DMS114 treated with DMSO at 0.1 percent for 48 hours (cell line): ENCODE results near the gene TEP1.

Source experiments
- DNase-seq: peaks from one replicate; lab custom pipeline; 2025; ENCODE audit not compliant: unreplicated experiment; lab: John Stamatoyannopoulos, UW

The TEP1 gene

GRCh38 chr14:20434701-20435581 lies 21.6 kb upstream of the TEP1 start:
- no peak for DNase-seq

DNA sequence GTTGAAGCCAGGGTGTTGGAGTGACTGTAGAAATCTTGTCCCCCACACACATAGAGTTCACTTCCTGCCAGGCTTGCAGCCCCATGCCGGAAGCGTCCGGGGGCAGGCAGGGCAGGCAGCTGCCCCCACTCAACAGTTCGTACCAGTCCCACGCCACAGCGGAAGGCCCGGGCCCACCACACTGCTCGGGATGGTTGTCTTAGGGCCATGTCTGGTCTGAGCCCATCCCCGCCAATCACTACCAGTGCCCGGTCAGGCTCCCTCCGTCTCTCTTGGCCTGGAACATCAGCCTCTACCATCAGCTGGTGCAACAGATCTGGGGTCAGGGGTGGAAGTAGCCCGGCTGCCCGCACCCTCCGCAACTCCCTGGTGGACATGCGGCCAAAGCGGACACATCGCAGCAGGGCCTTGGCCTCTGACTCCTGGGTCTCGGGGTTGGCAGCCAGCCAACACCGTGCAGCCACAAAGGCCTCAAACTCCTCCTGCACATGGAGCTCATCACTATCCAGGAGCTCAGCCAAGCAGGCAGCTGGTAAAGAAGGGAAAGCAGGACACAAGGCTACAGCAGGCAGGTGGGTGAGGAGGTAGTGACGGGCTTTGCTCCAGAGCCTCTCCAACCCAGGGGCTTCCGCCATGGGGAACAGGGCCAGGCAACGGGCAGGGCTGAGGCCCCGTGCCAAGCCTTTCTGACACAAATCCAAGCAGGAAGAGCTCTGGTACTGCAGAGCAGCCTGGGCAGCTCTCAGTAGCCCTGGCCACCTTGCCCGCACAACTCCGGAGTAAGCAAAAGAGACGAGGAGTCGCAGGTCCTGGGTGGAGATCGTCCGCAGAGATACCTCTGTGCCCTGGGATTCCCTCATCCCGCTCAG lies 16.7 kb upstream of the TEP1 start:
- DNase-seq, result no peak

DNA sequence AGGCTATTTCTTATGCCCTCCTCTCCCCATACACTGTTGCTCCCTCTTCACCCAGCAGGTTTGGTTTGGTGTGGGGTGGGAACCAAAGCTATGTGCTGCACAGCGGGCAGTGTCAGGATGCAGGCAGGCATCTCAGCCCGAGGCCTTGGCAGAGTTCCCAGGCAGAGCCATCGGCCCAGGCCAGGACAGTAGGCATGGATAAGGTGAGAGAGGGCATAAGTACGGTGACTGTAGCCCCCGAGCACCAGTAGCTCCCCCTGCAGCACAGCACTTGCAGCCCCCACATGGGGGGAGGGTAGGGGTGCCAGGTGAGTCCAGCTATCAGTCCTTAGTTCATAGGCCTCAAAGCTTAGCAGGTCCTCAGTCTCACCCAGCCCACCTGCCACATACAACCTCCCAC lies 15.5 kb upstream of the TEP1 start:
- DNase-seq, result no peak

GRCh38 chr14:20428010-20428365 lies 14.7 kb upstream of the TEP1 start:
- DNase-seq, result no peak

DNA sequence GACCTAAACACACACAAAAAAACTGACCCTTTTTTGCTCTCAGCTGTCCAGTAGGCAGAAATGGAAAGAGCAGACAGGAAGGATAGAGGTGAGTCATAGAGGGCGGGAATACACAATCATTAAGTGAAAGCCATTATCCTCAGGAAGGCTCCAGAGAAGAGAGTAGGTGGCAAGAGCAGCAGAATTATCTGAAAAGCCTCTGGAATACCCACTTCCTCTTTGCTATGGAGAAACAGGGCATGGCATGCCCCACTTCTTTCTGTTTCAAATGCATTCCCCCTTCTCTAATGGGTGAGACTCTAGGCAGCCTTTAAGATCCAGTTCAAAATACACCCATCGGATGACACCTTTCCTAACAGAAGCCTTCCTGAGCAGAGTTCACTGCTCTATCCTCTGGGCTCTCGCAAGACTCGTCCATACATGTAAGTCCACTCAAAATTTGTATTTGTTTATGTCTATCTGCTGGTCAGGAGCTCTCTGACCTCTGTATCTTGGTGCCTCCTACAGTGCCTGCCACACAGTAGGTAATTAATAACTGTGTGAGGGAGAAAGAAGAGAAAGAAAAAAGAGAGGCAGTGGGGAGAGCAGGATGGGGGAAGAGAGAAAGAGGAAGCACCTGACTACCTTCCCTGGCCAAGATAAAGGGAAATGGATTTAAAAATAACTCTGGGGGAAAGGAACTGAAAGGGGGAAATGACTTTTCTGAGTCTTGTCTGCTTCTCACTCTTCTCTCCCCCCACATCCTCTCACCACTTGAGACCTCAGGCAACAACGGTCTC lies 14.1 kb upstream of the TEP1 start:
- DNase-seq, result no peak

- DNase-seq, result no peak
Observed at GRCh38 chr14:20424851-20425250, 11.6 kb upstream of the TEP1 start.

DNA sequence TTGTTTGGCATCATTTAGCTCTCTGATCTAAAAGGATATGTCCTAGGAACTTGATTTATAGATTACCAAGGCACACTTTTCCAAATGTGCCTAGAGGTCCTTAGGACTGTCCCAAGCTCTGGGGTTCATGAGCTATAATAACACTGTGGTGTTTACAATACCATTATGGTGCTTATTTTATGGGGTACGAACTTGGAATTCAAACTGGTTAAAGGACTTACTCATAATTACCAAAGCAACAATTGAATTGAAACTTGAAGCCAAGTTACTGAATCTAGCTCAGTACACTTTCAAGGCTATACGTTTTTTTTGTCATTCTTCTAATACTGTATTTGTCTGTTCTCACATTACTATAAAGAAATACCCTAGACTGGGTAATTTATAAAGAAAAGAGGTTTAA lies 9.6 kb upstream of the TEP1 start:
- DNase-seq, result no peak

- no peak for DNase-seq
Observed at GRCh38 chr14:20421267-20421666, 8.0 kb upstream of the TEP1 start.

DNA sequence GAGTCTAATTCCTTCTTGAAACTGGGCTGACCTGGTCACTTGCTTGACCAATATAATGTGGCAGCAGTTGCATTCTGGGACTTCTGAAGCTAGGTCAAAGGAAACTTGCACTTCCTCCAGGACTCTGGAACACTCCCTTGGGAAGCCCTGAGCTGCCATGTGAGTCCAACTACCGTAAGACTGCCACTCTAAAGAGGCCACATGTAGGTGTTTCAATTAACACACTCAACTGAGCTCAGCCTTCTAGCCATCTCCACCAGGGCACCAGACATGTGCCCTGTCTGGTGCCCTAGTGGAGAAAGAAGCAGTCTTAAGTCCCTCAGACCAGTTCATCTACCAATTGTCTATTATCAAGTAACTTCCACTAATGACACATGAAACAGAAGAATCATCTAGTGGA lies 6.1 kb upstream of the TEP1 start:
- no peak for DNase-seq

DNA sequence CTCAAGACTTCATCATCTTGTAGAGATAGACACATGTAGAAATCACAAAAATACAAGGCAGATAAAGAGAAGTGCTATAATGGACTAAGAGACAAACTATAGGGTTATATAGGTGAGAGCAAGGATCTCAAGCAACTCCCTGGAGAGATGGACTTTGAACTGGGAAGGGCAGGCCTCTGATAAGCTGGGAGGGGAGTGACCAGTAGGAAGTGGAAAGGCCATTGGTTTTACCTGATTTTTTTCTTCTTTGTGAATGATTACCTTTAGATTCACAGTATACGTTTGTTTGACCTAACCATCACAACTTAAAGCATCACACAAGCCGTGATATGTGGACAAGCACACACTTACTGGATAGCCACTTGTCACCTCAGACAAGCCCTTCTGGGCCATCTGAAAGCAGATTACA lies 5.2 kb upstream of the TEP1 start:
- no peak for DNase-seq

DNA sequence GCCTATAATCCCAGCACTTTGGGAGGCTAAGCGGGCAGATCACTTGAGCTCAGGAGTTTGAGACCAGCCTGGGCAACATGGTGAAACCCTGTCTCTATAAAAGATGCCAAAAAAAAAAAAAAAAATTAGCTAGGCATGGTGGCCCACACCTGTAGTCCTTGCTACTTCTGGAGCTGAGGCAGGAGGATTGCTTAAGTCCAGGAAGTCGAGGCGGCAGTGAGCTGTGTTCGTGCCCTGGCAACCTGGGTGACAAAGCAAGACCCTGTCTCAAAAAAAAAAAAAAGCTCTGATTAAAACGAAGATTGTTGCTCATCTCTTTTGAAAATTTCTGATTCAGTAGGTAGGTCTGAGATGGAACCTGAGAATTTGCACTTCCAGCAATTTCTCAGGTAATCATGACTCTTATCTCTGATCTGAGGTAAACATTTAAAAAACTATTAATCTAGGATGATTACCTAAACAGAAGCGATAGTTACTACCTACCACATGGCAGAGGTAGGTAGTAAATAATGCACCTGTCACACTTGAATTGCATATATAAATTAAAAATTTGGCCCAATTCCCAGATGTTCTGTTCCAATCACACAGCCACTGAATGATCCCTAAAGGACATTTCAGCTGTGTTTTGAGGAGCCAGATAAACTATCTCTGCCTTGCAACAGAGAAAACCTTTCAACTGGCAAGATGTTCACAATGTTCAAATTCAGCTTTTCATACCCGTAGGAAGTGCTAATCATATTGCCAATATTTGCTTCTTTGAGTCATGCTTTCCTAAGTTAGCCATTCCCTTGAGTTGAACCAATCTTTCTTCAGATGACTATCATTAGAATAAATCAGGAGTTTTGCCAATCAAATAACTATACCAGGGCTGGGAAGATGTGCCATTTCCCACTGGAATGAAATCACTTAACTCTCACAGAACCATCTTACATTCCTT lies 4.2 kb upstream of the TEP1 start:
- no peak for DNase-seq

- DNase-seq, result no peak
Observed at GRCh38 chr14:20416223-20416622, 2.9 kb upstream of the TEP1 start.

- peak; percentile 59 for DNase-seq
Observed at GRCh38 chr14:20415782-20416206, 2.5 kb upstream of the TEP1 start.

DNA sequence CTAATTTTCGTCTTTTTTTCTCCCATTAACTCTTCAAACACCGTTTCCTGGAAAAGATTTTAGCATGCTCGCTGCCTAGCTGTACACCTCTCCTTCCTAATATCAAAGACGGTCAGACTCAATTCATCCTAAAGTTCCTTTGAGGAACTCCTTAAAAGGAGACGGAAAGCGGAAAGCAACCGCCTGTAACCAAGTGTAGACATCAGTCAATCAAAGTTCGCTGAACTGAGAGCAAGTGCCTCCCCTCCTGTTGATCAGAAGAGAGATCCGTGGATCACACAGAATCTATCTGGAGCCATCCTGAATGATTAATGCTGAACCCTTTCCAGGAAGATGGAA lies 412 bp upstream of the TEP1 start:
- DNase-seq, result no peak

- no peak for DNase-seq
Observed at GRCh38 chr14:20412411-20412810, 890 bp downstream of the TEP1 start.

DNA sequence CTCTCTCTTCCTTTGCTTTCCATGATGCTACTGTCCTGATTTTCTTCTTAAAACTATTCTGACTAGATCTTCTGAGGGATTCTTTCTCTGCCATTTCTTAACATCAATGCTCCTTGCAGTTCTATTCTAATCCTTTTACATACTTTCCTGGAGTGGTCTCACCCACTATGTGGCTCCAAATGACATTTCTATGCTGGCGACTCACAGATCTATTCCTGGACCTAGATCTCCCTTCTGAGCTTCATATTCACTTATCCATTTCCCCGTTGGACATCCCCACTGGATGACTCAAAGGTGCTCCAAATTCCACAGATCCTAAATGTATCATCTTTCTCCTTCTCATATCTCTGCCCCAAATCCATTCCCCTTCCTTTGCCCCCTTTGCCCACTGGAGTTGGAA lies 4.1 kb downstream of the TEP1 start:
- DNase-seq, result no peak

- DNase-seq, result no peak
Observed at GRCh38 chr14:20403521-20403920, 9.8 kb downstream of the TEP1 start.

DNA sequence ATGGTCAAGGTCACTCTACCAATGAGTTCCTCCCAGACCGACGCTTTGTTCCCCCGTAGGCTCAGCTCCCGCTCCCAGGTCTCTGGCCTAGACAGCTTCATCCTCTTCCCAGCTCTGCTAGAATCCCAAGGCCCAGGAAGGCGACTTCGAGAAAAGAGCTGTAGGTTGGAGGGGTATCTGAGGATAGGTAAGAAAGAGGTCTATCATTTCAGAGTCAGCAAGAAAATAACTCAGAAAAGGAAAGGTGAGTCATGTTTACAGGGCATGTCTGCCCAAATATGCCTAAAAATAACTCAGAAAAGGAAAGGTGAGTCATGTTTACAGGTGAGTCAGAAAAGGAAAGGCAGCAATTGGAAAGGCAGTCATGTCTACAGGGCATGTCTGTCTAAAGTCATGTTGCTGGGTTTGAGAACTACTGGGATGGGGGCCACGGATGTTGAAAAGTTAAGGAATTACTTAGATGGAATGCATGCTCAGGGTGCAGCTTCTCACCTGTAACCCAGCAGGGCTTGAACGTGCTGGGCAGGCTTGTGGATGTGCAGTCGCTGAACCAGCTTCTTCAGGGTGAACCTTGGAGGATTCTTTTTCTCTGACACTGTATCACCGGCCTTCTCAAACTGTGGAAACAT lies 12.2 kb downstream of the TEP1 start:
- DNase-seq, result no peak

DNA sequence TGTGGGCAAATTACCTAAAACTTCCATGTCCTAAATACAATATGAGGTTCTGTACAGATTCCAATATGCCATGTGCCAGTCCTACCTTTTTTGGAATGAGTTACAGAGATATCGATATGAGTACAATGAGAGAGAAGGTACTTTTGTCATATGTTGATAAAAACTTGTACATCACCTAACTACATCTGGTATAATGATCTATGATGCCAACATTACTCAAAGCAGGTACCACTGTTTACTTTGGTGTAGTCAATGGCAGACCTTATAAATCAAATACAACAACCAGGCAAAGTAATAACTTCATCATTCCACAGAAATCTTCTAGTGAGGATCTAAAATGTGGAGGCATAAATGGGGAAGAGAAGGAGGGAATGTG lies 12.7 kb downstream of the TEP1 start:
- DNase-seq, result no peak

GRCh38 chr14:20397511-20397910 lies 15.8 kb downstream of the TEP1 start:
- no peak for DNase-seq
